GM12878 (cell line): ENCODE measurements around the gene THBS3. TPM values are rescaled to one million over a fixed set of nuclear protein-coding genes. Genes with fewer than 3 reads are reported as not detected.

Experiments
- ATAC-seq: fragments of 200-7000 bp; cut with Tn5 transposase; 3 replicates; pipeline ENCODE4 v1.9.1; 2020; ENCODE audit warnings: mild to moderate bottlenecking, moderate library complexity
- BruUV-seq: library from RNA; stranded (reverse); fragments of 400-500 nt; replicated peaks from 2 replicates; lab custom pipeline; 2021; lab: Mats Ljungman, UMichigan
- CTCF ChIA-PET: fragments of 300-600 bp; sonication (Branson Sonifier 250); formaldehyde crosslinking; extraction: SDS; loops from one replicate; lab custom pipeline; 2021; ENCODE audit warnings: inconsistent platforms; lab: Yijun Ruan, JAX
- POLR2A ChIA-PET: fragments of 350-600 bp; formaldehyde crosslinking; extraction: SDS; loops from one replicate; lab custom pipeline; 2021; ENCODE audit warnings: inconsistent platforms; lab: Charles Lee
- RAD21 ChIA-PET: fragments of 300-600 bp; sonication (Branson Sonifier 250); formaldehyde crosslinking; loops from one replicate; lab custom pipeline; 2023; ENCODE audit warnings: antibody characterized with exemption; ENCODE audit not compliant: unreplicated experiment; lab: Charles Lee
- SMC1A ChIA-PET: fragments of 300-600 bp; sonication (Branson Sonifier 250); formaldehyde crosslinking; loops from one replicate; lab custom pipeline; 2023; ENCODE audit not compliant: unreplicated experiment, uncharacterized antibody; lab: Charles Lee
- DNase-seq: peaks from one replicate; pipeline ENCODE4 v3.0.0-alpha.2; 2011; ENCODE audit warnings: low read depth, low spot score
- FAIRE-seq: peaks from 3 replicates; lab custom pipeline; 2011; peaks lifted over from hg19 to GRCh38; lab: Jason Lieb, UNC
- H2AFZ ChIP-seq: 2 replicates; pipeline ENCODE4 v1.6.0; 2011; ENCODE audit warnings: low read depth, low read length, control low read depth; ENCODE audit not compliant: control insufficient read depth
- H3K27ac ChIP-seq: 2 replicates; pipeline ENCODE4 v1.5.1; 2011; ENCODE audit warnings: control low read depth; ENCODE audit not compliant: control insufficient read depth, insufficient read depth
- H3K27me3 ChIP-seq, 2 experiments: replicated peaks in 1 of 2; 2 replicates each; pipeline versions ENCODE4 v1.6.0 to v1.6.1; 2011; ENCODE audit warnings: low read length in 1 of 2; ENCODE audit not compliant: control insufficient read depth in 2 of 2, insufficient read depth in 2 of 2
- H3K36me3 ChIP-seq, 2 experiments: 2 replicates each; pipeline ENCODE4 v1.5.1; 2011; ENCODE audit warnings: low read length in 1 of 2; ENCODE audit not compliant: control insufficient read depth in 2 of 2, insufficient read depth in 2 of 2
- H3K4me1 ChIP-seq: 2 replicates; pipeline ENCODE4 v1.6.1; 2011; ENCODE audit warnings: mild to moderate bottlenecking, low read length, moderate library complexity, mixed read lengths; ENCODE audit not compliant: control insufficient read depth, insufficient read depth
- H3K4me2 ChIP-seq: 2 replicates; pipeline ENCODE4 v1.6.0; 2011; ENCODE audit warnings: control low read depth; ENCODE audit not compliant: control insufficient read depth, insufficient read depth
- H3K4me3 ChIP-seq: fragments of 200-600 bp; sonication (generic); 2 replicates; pipeline ENCODE4 v1.5.1; 2016
- H3K79me2 ChIP-seq: 2 replicates; pipeline ENCODE4 v1.6.0; 2011; ENCODE audit warnings: low read length; ENCODE audit not compliant: control insufficient read depth, insufficient read depth
- H3K9ac ChIP-seq: 2 replicates; pipeline ENCODE4 v1.8.0; 2011; ENCODE audit warnings: low read length, control low read depth, mixed read lengths; ENCODE audit not compliant: control insufficient read depth, insufficient read depth
- H3K9me3 ChIP-seq: replicated peaks from 3 replicates; pipeline ENCODE4 v1.5.1; 2011; ENCODE audit warnings: mild to moderate bottlenecking, low read length; ENCODE audit not compliant: control insufficient read depth, insufficient read depth
- H4K20me1 ChIP-seq: 2 replicates; pipeline ENCODE4 v1.6.0; 2011; ENCODE audit not compliant: control insufficient read depth, insufficient read depth
- ATF2 ChIP-seq: IDR thresholded peaks from 2 replicates; pipeline ENCODE4 v1.6.1; 2012; ENCODE audit warnings: low read length, inconsistent platforms
- BRCA1 ChIP-seq: IDR thresholded peaks from 2 replicates; pipeline ENCODE4 v1.6.1; 2011; ENCODE audit warnings: low read depth, low read length, improper control_type of control experiment
- CTCF ChIP-seq, 3 experiments: IDR thresholded peaks in 2 of 3; conservative IDR thresholded peaks in 1 of 3; 2 replicates each; pipeline ENCODE4 v1.5.1; 2011; ENCODE audit warnings: low read depth in 3 of 3, low read length in 3 of 3, mild to moderate bottlenecking in 3 of 3, control low read depth in 2 of 3, moderate library complexity in 2 of 3, inconsistent platforms in 1 of 3, mixed read lengths in 1 of 3; ENCODE audit not compliant: control insufficient read depth in 2 of 3, insufficient read depth in 1 of 3; ENCODE audit errors: extremely low read depth in 1 of 3
- E2F8 ChIP-seq: fragments of 450-650 bp; IDR thresholded peaks from 2 replicates; pipeline ENCODE4 v1.6.1; 2018; ENCODE audit warnings: mild to moderate bottlenecking, low read depth, moderate library complexity; ENCODE audit not compliant: partially characterized antibody
- ELK1 ChIP-seq: IDR thresholded peaks from 2 replicates; pipeline ENCODE4 v1.6.1; 2012; ENCODE audit warnings: low read depth, low read length, improper control_type of control experiment
- FOXM1 ChIP-seq: IDR thresholded peaks from 2 replicates; pipeline ENCODE4 v1.6.1; 2012; ENCODE audit warnings: low read depth, mild to moderate bottlenecking, inconsistent platforms, low read length, moderate library complexity
- NFIC ChIP-seq: IDR thresholded peaks from 2 replicates; pipeline ENCODE4 v1.6.1; 2012; ENCODE audit warnings: low read depth, mild to moderate bottlenecking, inconsistent platforms, low read length, moderate library complexity
- NRF1 ChIP-seq: conservative IDR thresholded peaks from 2 replicates; pipeline ENCODE4 v1.6.1; 2011; ENCODE audit warnings: mild to moderate bottlenecking, low read depth, low read length, improper control_type of control experiment
- SIN3A ChIP-seq: IDR thresholded peaks from 2 replicates; pipeline ENCODE4 v1.6.1; 2012; ENCODE audit warnings: low read depth, low read length, improper control_type of control experiment
- USF1 ChIP-seq: IDR thresholded peaks from 2 replicates; pipeline ENCODE4 v1.6.1; 2011; ENCODE audit warnings: borderline replicate concordance, low read depth, mild to moderate bottlenecking, moderate library complexity, mixed read lengths, low read length; ENCODE audit not compliant: insufficient read depth; ENCODE audit errors: extremely low read length
- ZNF217 ChIP-seq: fragments of 450-650 bp; IDR thresholded peaks from 2 replicates; pipeline ENCODE4 v1.6.1; 2017; ENCODE audit warnings: antibody characterized with exemption, mild to moderate bottlenecking
- WGBS: methylation state at CpG from one replicate; pipeline ENCODE4 v1.1.6; 2016; ENCODE audit warnings: low lambda C conversion rate; ENCODE audit not compliant: insufficient replicate concordance, insufficient coverage; ENCODE audit errors: missing lambda C conversion rate; 5-methylcytosine and 5-hydroxymethylcytosine counted together
- in situ Hi-C: fragments of 300-500 bp; cut with MboI; formaldehyde crosslinking; loops from 9 replicates; pipeline ENCODE4 v1.14.3; 2018; ENCODE audit warnings: mixed read lengths
- intact Hi-C: fragments of 100-400 bp; cut with micrococcal nuclease; formaldehyde crosslinking; loops from one replicate; pipeline ENCODE4 v1.14.2; 2022; ENCODE audit not compliant: unreplicated experiment
- polyA plus RNA-seq, 11 experiments: library from polyadenylated mRNA; depleted of rRNA in 4 of 11; unstranded in 6 of 11; stranded (reverse) in 5 of 11; fragments of >200 nt; fragmentation: Nextera tagmentation in 4 of 11; fragmentation: Illumina TruSeq in 1 of 11; extraction: Ambion mirVana in 4 of 11; extraction: Trizol in 1 of 11; gene quantifications; 1 replicate in 1 of 11; 2 replicates in 10 of 11; pipeline versions ENCODE4 v1.2.1 to v1.2.3, GENCODE V29; 2011 to 2016; ENCODE audit warnings: inconsistent platforms in 2 of 11, missing spikeins in 2 of 11, low read depth in 1 of 11
- total RNA-seq, 4 experiments: library from RNA; depleted of rRNA in 3 of 4; stranded (reverse); fragments of >200 nt in 3 of 4; fragmentation: Illumina TruSeq in 1 of 4; extraction: Trizol in 1 of 4; gene quantifications; 2 replicates each; pipeline versions ENCODE4 v1.2.1 to v1.2.3, GENCODE V29; 2013 to 2021

The THBS3 gene
- total and polyA plus RNA-seq, 10 of the 15 experiments (the other 5 are each of a cell fraction or from before 2014, with no cell fraction given), result 0.66 to 3.6 (median 2.0) TPM

- H3K27ac ChIP-seq, result no peak overlapping the region
- ChIA-PET RAD21 (no interaction called here), POLR2A (no interaction called here), CTCF (interaction anchor here (1.0 kb wide), 1 partner anchor 15 kb away, joined by 4 read pairs; the partner anchor contains the start of gene KRTCAP2), SMC1A (no interaction called here)
- BruUV-seq, result no TSS peak
- no peak for TF ChIP-seq ZNF217
- no peak for TF ChIP-seq NFIC
- TF ChIP-seq E2F8, result no peak
- no peak for TF ChIP-seq ELK1
- TF ChIP-seq BRCA1, result no peak
- no peak for TF ChIP-seq SIN3A
- no peak for TF ChIP-seq FOXM1
- TF ChIP-seq CTCF (IDR thresholded peaks at IDR 0.05 in 2 of 3, conservative IDR thresholded peaks at IDR 0.05 in 1 of 3; ENCODE audit: control insufficient read depth in 2 of 3, extremely low read depth in 1 of 3, insufficient read depth in 1 of 3, low read depth in 3 of 3, low read length in 3 of 3), result no peak
- no peak for TF ChIP-seq NRF1
- no peak for TF ChIP-seq ATF2
- TF ChIP-seq USF1, result no peak
- H3K4me1 ChIP-seq, result peaks cover 21% of the 10 kb centered on the region
- H2AFZ ChIP-seq, result no peak overlapping the region
- no peaks in the 10 kb centered on the region for H3K27me3 ChIP-seq
- ATAC-seq (no peak), FAIRE-seq (no peak), DNase-seq (no peak)
- intact Hi-C loops (no loop called here), in situ Hi-C loops (no loop called here)
- H3K36me3 ChIP-seq, result no peaks in the 10 kb centered on the region
- no peaks in the 10 kb centered on the region for H3K9me3 ChIP-seq
- 73% methylated on average over 16 of the region's 16 CpGs for WGBS
- no peaks in the 10 kb centered on the region for H4K20me1 ChIP-seq
- no peak overlapping the region for H3K9ac ChIP-seq
- no peak overlapping the region for H3K4me3 ChIP-seq
- H3K79me2 ChIP-seq, result no peaks in the 10 kb centered on the region
- no peak overlapping the region for H3K4me2 ChIP-seq
Observed at GRCh38 chr1:155187456-155187891, 20.2 kb downstream of the THBS3 start.
